ENCODE results near the gene ABCF3.

GRCh38 chr3:184231671-184232070 is 45.7 kb downstream of the ABCF3 start:
- TF ChIP-seq, protein P1, sequence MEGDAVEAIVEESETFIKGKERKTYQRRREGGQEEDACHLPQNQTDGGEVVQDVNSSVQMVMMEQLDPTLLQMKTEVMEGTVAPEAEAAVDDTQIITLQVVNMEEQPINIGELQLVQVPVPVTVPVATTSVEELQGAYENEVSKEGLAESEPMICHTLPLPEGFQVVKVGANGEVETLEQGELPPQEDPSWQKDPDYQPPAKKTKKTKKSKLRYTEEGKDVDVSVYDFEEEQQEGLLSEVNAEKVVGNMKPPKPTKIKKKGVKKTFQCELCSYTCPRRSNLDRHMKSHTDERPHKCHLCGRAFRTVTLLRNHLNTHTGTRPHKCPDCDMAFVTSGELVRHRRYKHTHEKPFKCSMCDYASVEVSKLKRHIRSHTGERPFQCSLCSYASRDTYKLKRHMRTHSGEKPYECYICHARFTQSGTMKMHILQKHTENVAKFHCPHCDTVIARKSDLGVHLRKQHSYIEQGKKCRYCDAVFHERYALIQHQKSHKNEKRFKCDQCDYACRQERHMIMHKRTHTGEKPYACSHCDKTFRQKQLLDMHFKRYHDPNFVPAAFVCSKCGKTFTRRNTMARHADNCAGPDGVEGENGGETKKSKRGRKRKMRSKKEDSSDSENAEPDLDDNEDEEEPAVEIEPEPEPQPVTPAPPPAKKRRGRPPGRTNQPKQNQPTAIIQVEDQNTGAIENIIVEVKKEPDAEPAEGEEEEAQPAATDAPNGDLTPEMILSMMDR (IDR thresholded peaks at IDR 0.05), result no peak
- TF ChIP-seq POLR2A (IDR thresholded peaks at IDR 0.05) (no peak), POLR2AphosphoS5 (IDR thresholded peaks at IDR 0.05) (no peak)
